Dendritic cell treated with granulocyte-macrophage colony-stimulating factor and Interleukin-4, amounts not matched to agents 40 ng/mL and 50 ng/mL, for 4 days (primary cell): ENCODE data around the gene NHSL2.

Experiments used
- H3K27ac Mint-ChIP-seq: one replicate; pipeline ENCODE4 v1.8.0; 2022; ENCODE audit warnings: mild to moderate bottlenecking, mixed read lengths
- H3K27me3 Mint-ChIP-seq: one replicate; pipeline ENCODE4 v1.8.0; 2022; ENCODE audit warnings: mild to moderate bottlenecking, mixed read lengths
- H3K36me3 Mint-ChIP-seq: one replicate; pipeline ENCODE4 v1.8.0; 2022; ENCODE audit warnings: low read depth, mixed read lengths
- H3K4me1 Mint-ChIP-seq: one replicate; pipeline ENCODE4 v1.8.0; 2022; ENCODE audit warnings: low read depth, mixed read lengths
- H3K4me3 Mint-ChIP-seq: one replicate; pipeline ENCODE4 v1.8.0; 2022; ENCODE audit warnings: mild to moderate bottlenecking, moderate library complexity, mixed read lengths
- H3K9me3 Mint-ChIP-seq: one replicate; pipeline ENCODE4 v1.8.0; 2022; ENCODE audit warnings: mixed read lengths
- intact Hi-C: fragments of 100-400 bp; cut with micrococcal nuclease; formaldehyde crosslinking; loops from one replicate; pipeline ENCODE4 v1.15.0; 2022

The NHSL2 gene

DNA sequence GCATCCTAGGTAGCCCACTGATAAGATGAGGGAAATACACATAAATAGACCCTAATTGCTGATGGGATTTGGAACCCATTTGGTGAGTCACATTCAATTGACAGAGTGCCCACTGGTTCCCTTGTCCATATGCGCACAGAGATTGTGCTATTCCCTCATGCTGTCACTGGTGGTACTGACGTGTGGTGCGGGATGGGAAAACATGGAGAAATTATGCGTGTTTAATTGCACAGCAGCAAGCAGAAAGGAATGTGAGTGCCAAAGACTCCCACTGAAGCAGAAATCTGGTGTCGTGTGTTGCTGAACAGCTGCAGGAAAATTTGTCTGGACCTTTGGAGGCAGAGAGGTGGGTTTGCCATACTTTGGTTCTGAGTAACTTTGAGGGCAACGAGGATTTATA is 92.2 kb downstream of the NHSL2 start:
- peaks cover 7% of the 10 kb centered on the region for H3K27me3 Mint-ChIP-seq
- H3K9me3 Mint-ChIP-seq = no peaks in the 10 kb centered on the region
- H3K4me3 Mint-ChIP-seq = no peak overlapping the region
- intact Hi-C loops = no loop called here
- H3K27ac Mint-ChIP-seq = no peak overlapping the region
- no peaks in the 10 kb centered on the region for H3K36me3 Mint-ChIP-seq
- H3K4me1 Mint-ChIP-seq = peaks cover 12% of the 10 kb centered on the region

DNA sequence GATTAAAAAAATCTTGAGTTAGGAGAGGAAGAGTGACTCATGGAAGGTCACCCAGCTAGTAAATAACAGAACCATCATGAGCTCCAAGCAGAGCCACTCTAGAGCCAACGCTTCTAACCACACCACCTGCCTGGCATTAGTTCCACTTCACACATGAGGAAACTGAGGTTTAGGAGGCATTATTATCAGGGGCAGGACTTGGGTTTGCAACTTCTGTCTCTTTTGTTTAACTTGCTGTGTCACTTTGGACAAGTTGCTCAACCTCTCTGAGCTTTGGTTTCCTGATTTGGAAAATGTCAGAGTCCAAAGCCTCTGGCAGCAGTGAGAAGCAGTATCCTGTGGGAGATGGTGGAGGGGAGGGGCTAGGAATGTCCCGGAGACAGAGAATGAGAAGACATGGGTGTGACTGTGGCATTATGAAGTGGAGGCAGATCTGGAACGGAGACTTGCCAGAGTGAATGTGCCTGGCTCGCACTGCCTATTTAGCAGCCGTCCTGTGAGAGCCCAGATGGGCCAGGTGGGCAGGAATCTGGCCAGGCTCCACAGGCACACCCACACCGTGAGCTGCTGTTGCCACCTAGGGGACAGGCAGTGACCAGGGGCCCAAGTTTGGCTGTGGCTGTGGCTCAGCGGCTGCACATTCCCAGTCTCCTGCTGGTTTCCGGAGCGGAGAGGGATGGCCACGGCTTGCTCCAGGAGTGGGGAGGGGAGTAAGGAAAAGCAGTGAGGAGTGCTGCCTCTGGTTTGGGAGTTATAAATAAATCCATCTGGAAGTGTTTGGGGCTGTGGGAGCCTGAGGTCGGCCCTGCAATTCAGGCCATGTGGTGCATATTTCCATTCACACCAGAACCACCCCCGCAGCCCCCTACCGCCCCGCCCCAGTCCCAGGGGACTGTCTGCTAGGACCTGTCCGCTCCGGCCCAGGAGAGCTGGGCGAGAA is 93.4 kb downstream of the NHSL2 start:
- H3K9me3 Mint-ChIP-seq = no peaks in the 10 kb centered on the region
- H3K4me1 Mint-ChIP-seq = peaks cover 12% of the 10 kb centered on the region
- H3K4me3 Mint-ChIP-seq = no peak overlapping the region
- no peaks in the 10 kb centered on the region for H3K36me3 Mint-ChIP-seq
- peaks cover 10% of the 10 kb centered on the region for H3K27me3 Mint-ChIP-seq
- intact Hi-C loops = no loop called here
- H3K27ac Mint-ChIP-seq = no peak overlapping the region

DNA sequence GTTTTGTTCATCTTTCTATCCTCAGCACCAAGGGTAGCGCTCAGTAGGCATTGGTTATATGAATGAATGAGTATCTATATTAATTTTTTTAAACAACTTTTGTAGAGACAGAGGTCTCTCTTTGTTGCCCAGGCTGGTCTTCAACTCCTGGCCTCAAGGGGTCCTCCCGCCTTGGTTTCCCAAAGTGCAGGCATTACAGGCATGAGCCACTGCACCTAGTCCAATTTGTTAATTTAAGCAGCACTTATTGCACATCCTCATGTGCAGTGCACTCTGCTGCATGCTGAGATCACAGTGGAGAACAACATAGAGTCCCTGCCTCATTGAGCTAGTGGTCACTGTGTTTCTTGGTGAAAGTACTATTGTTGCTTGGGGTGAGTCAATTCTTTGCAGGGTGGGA is 94.4 kb downstream of the NHSL2 start:
- H3K36me3 Mint-ChIP-seq = no peaks in the 10 kb centered on the region
- H3K4me3 Mint-ChIP-seq = no peak overlapping the region
- no peaks in the 10 kb centered on the region for H3K9me3 Mint-ChIP-seq
- peaks cover 12% of the 10 kb centered on the region for H3K4me1 Mint-ChIP-seq
- peaks cover 10% of the 10 kb centered on the region for H3K27me3 Mint-ChIP-seq
- no peak overlapping the region for H3K27ac Mint-ChIP-seq
- intact Hi-C loops = no loop called here

DNA sequence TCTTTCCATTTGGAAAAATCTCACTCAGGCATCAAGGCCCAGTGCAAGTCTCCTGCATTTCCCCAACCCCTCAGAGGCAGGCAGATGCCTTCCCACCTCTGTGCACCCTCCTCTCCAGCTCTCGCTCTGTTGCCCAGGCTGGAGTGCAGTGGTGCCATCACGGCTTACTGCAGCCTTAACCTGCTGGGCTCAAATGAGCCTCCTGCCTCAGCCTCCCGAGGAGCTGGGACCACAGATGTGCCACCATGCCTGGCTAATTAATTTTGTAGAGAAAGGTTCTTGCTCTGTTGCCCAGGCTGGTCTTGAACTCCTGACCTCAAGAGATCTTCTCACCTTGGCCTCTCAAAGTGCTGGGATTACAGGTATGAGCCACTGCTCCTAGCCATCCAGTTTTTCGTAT is 95.8 kb downstream of the NHSL2 start:
- Mint-ChIP-seq H3K9me3 (no peaks in the 10 kb centered on the region), H3K36me3 (no peaks in the 10 kb centered on the region), H3K27ac (no peak overlapping the region), H3K27me3 (peaks cover 8% of the 10 kb centered on the region), H3K4me1 (peaks cover 10% of the 10 kb centered on the region), H3K4me3 (no peak overlapping the region)
- intact Hi-C loops = no loop called here

DNA sequence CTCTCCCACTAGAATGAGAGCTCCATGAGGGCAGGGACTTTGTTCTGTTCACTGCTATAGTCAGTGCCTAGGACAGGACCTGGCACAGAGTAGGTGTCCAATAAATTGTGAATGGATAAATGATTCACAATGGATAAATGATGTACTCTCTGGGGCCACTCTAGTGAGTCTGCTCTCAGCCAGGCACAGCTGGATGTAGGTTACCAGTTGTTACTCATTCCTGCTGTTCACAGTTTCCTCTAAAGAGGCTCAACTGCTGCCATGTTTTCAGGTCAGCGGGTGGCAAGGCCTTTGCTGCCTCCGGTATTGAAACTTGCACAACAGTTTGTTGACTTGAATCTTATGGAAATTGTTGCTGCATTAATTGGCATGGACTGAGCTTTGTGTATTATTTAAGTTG is 99.1 kb downstream of the NHSL2 start:
- no peaks in the 10 kb centered on the region for H3K36me3 Mint-ChIP-seq
- intact Hi-C loops = no loop called here
- H3K27ac Mint-ChIP-seq = no peak overlapping the region
- H3K4me1 Mint-ChIP-seq = no peaks in the 10 kb centered on the region
- H3K27me3 Mint-ChIP-seq = peaks cover 11% of the 10 kb centered on the region
- H3K4me3 Mint-ChIP-seq = no peak overlapping the region
- H3K9me3 Mint-ChIP-seq = no peaks in the 10 kb centered on the region

DNA sequence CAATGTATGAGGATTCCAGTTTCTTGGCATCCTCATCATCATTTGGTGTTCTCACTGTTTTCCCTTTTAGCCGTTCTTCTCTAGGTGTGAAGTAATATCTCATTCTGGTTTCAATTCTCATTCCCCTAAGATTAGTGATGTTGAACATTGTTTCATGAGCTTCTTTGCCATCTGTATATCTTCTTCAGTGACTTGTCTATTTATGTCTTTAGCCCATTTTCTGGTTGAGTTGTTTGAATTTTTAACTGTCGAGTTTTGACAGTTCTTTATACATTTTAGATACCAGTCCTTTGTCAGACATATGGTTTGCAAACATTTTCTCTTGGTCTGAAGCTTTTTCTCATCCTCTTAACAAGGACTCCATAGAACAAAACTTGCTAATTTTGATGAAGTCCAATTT is 101.1 kb downstream of the NHSL2 start:
- no peaks in the 10 kb centered on the region for H3K9me3 Mint-ChIP-seq
- peaks cover 10% of the 10 kb centered on the region for H3K27me3 Mint-ChIP-seq
- H3K27ac Mint-ChIP-seq = no peak overlapping the region
- no peak overlapping the region for H3K4me3 Mint-ChIP-seq
- intact Hi-C loops = no loop called here
- no peaks in the 10 kb centered on the region for H3K36me3 Mint-ChIP-seq
- no peaks in the 10 kb centered on the region for H3K4me1 Mint-ChIP-seq

DNA sequence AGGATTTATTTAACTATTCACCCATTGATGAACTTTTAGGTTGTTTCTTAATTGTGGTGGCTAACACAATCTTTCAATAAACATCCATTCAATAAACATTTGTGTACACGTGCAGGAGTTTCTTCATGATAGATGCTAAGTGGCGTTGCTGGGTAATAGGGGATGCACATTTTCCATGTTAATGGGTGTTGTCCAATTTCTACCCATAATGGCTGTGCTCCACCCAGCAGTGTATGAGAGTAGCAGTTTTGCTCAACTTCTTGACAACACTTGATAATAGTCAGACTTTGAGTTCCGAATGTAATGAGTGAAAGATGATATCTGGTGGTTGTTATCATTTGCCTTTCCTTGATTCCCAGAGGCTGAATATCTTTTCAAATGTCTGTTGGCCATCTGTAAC is 104.7 kb downstream of the NHSL2 start:
- Mint-ChIP-seq H3K27me3 (peaks cover 6% of the 10 kb centered on the region), H3K9me3 (no peaks in the 10 kb centered on the region), H3K27ac (no peak overlapping the region), H3K4me3 (no peak overlapping the region), H3K36me3 (no peaks in the 10 kb centered on the region), H3K4me1 (peaks cover 11% of the 10 kb centered on the region)
- intact Hi-C loops = no loop called here

DNA sequence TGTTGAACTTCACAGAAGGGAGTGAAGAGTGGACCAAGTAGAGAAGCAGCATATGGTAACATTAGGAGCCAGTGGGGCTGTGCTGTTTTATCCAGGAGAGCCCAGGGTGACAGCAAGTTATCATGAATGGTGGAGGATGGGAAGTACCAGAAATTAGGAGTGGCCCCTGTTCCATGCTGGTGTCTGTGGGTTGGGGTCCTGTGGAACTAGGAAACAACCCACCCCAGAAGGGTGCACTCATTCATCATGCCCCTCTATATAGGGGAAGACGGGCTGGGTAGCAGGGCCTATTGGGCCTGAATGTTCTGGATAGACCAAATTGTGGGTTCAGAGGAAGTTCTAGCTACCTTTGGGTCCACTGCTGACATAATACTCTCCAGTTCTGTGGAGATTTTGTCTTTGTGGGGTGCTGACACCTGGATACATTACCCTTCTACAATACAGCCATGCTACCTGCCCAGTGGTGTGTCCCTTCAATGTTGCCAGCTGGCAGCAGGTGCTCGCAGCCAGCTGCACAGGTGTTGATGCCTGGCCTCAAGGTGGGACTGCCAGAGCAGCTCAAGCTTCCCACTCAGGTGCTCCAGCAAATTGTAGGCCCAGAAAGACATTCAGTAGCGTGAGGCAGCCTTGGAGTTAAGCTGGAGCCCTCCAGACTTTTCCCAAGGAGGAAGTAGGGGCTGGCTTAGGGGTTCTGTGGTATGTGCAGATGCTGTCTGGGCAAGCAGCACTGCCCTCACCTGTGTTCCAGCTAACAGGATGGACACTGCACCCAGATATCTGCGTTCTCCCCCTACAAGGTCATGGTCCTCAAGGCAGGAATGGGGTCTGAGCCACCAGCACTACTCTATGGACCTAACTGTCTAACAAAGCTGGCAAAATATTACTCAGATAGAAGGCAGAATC is 106.5 kb downstream of the NHSL2 start:
- H3K4me3 Mint-ChIP-seq = no peak overlapping the region
- intact Hi-C loops = no loop called here
- H3K27me3 Mint-ChIP-seq = peaks cover 8% of the 10 kb centered on the region
- H3K9me3 Mint-ChIP-seq = no peaks in the 10 kb centered on the region
- H3K27ac Mint-ChIP-seq = no peak overlapping the region
- H3K4me1 Mint-ChIP-seq = peaks cover 26% of the 10 kb centered on the region
- H3K36me3 Mint-ChIP-seq = no peaks in the 10 kb centered on the region

DNA sequence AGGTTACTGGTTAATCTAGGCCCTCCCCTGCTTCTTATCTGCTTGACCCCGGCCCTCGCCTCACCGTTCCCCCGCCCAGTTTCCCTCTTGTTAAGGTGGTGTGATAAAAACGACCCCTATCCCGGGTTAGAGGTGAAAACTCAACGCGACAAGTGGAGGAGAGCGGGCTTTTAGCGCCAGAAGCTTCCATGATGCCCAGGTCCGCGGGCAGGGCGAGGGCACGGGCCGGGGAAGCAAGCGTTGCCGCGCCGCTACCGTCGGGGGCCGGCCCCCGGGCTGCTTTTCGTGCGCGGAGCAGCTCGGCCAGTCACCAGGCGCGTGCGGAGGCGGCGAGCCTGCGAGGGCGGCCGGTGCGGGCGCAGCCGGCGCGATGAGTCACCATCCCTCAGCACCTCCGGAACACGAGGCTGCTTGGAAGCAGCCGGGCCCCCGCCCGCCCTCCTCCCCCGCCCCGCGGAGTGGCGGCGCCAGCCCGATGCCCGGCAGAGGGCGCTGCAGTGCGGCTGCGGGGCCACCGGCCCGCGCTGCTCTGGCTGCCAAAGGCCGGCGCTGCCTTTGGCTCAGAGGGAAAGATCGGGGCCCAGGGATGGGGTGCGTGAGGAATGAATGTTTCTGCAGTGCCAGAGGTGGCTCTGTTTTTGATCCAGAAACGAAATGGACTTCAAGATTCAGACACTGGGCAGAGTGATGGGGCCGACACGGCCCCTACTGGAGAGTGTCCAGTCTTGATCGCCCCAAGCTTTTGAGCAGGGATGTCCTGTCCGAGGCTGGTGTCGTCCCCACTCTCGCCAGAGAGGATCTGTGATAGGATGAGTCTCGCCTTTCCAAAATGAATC is 107.8 kb downstream of the NHSL2 start:
- intact Hi-C loops = loop anchor here (1.0 kb wide), 1 partner anchor 108 kb away; no protein-coding TSS in a partner anchor
- no peaks in the 10 kb centered on the region for H3K36me3 Mint-ChIP-seq

DNA sequence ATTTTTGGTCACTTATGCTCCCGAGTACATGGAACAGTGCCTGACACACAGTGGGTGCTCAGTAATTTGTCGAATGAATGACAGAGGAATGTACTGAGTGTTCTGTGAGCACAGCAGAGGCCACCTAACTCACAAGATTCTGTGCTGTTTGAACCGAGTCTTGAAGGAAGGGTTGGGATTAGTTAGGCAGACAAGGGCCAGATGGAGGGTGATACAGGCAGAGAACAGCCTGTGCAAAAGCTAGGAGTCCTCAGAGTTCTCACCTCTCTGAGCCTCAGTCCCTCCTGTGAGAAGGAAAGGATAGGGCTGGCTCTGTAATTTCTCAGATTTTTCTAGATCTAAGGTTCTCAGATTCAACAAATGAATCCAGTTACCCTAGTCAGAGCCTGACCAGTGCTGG is 108.8 kb downstream of the NHSL2 start:
- H3K4me1 Mint-ChIP-seq = peaks cover 26% of the 10 kb centered on the region
- no peak overlapping the region for H3K4me3 Mint-ChIP-seq
- no peak overlapping the region for H3K27ac Mint-ChIP-seq
- no peaks in the 10 kb centered on the region for H3K36me3 Mint-ChIP-seq
- peaks cover 6% of the 10 kb centered on the region for H3K27me3 Mint-ChIP-seq
- intact Hi-C loops = no loop called here
- no peaks in the 10 kb centered on the region for H3K9me3 Mint-ChIP-seq

More for the DNA sequence above, 107.8 kb downstream of the NHSL2 start:
- no peaks in the 10 kb centered on the region for H3K9me3 Mint-ChIP-seq
- H3K27me3 Mint-ChIP-seq = peaks cover 6% of the 10 kb centered on the region
- H3K4me3 Mint-ChIP-seq = peak overlapping the region; percentile 26
- peak overlapping the region; percentile 62 for H3K27ac Mint-ChIP-seq
- H3K4me1 Mint-ChIP-seq = peaks cover 26% of the 10 kb centered on the region

DNA sequence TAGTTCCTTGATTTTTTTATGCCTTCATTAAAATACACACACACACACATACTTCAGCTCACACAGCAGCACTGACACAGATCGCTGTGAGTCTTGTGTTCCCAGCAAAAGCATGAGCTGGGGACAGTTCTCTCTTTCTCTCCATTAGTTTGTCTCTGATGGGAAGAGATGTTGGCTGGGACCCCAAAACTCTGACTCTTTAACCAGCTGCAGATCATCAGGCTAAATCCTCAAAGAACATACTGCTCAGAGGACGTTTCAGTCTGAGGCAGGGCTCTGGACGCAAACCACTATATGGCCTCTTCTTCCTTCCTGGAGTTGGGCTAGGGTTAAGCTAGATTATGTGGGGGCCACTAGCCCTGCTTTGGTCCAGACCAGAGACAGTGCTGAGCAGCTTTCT is 109.6 kb downstream of the NHSL2 start:
- no peak overlapping the region for H3K27ac Mint-ChIP-seq

DNA sequence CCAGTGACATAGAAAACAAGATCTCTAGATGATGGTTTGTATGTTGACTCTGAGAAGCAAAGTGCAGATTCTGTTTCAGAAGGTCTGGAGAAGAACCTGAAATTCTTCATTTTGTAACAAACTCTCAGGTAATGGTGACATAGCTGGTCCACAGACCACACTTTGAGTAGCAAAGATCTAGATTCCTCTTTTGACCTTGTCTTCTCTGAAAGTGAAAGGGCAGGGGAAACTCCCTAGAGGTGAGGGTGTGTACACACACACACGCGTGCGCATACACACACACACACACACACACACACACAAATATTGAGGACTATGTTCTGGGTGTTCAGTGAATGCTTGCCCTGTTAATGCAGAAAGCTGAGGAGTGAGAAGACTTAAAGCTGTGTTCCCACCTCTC is 110.1 kb downstream of the NHSL2 start:
- Mint-ChIP-seq H3K36me3 (no peaks in the 10 kb centered on the region), H3K9me3 (no peaks in the 10 kb centered on the region), H3K4me3 (no peak overlapping the region), H3K27me3 (peaks cover 6% of the 10 kb centered on the region), H3K27ac (no peak overlapping the region), H3K4me1 (peaks cover 26% of the 10 kb centered on the region)
- intact Hi-C loops = no loop called here

More for the DNA sequence above, 109.6 kb downstream of the NHSL2 start:
- H3K4me1 Mint-ChIP-seq = peaks cover 26% of the 10 kb centered on the region
- H3K27me3 Mint-ChIP-seq = peaks cover 6% of the 10 kb centered on the region
- no peaks in the 10 kb centered on the region for H3K36me3 Mint-ChIP-seq
- no peaks in the 10 kb centered on the region for H3K9me3 Mint-ChIP-seq
- intact Hi-C loops = no loop called here
- H3K4me3 Mint-ChIP-seq = no peak overlapping the region

DNA sequence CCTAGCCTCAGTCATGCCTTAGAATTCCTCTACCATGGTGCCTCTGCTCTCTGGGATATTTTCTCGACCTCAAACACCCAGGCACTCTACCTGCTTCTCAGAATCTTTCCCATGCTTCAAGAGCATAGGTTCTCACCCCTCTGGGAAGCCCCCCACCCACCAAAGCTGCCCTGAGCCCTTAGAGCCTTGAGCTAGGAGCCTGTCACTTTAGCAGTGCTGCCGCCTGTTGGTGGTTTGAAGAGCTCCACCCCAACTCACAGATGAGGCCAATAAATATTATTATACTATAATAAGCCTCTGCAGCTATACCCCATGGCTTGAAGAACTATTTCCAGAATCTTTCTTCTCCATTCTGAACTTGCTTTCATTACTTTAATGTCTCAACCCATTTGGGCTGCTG is 111.3 kb downstream of the NHSL2 start:
- Mint-ChIP-seq H3K4me1 (peaks cover 37% of the 10 kb centered on the region), H3K4me3 (no peak overlapping the region), H3K27me3 (peaks cover 8% of the 10 kb centered on the region), H3K27ac (peak overlapping the region; percentile 55), H3K36me3 (no peaks in the 10 kb centered on the region), H3K9me3 (no peaks in the 10 kb centered on the region)
- intact Hi-C loops = no loop called here
